HEK293 (cell line): ENCODE data around the gene NUDT8.
"Not testable (repeated sequence)": the region's sequence is repeated elsewhere in the genome, so short reads cannot be mapped to it uniquely, and the experiment has no call there.

Source experiments
- CTCF ChIA-PET: fragments of 350-600 bp; formaldehyde crosslinking; extraction: SDS; loops from one replicate; lab custom pipeline; 2021; ENCODE audit warnings: antibody characterized with exemption; lab: Yijun Ruan, JAX
- POLR2A ChIA-PET: fragments of 300-600 bp; formaldehyde crosslinking; extraction: SDS; loops from one replicate; lab custom pipeline; 2020; ENCODE audit warnings: antibody characterized with exemption, inconsistent platforms; lab: Yijun Ruan, JAX
- H3K27ac ChIP-seq: fragments of 200-500 bp; sonication (Bioruptor generic); 2 replicates; pipeline ENCODE4 v1.5.1; 2014; ENCODE audit warnings: low read depth, low read length, control low read depth, inconsistent platforms; ENCODE audit errors: extremely low read depth
- H3K36me3 ChIP-seq, 2 experiments: fragments of 200-500 bp in 1 of 2; sonication (Bioruptor generic) in 1 of 2; 1 replicate in 1 of 2; 2 replicates in 1 of 2; pipeline ENCODE4 v1.5.1; 2014 to 2017; ENCODE audit warnings: inconsistent platforms in 2 of 2, low read length in 2 of 2; ENCODE audit not compliant: control insufficient read depth in 2 of 2, insufficient read depth in 1 of 2
- H3K4me1 ChIP-seq: fragments of 200-500 bp; sonication (Bioruptor generic); 2 replicates; pipeline ENCODE4 v1.5.1; 2014; ENCODE audit warnings: mild to moderate bottlenecking, low read length, inconsistent platforms; ENCODE audit not compliant: control insufficient read depth, insufficient read depth
- H3K4me3 ChIP-seq: 2 replicates; pipeline ENCODE4 v1.5.1; 2011; ENCODE audit warnings: low read depth, mild to moderate bottlenecking, control low read depth, low read length, moderate library complexity
- H3K9me3 ChIP-seq: fragments of 200-500 bp; sonication (Bioruptor generic); 2 replicates; pipeline ENCODE4 v1.5.1; 2014; ENCODE audit warnings: low read depth, low read length, inconsistent platforms; ENCODE audit not compliant: control insufficient read depth, insufficient read depth
- MZF1 ChIP-seq: fragments of 450-650 bp; formaldehyde crosslinking; IDR thresholded peaks from 2 replicates; pipeline ENCODE4 v1.5.1; 2017; ENCODE audit warnings: missing biosample characterization, missing genetic modification characterization, borderline replicate concordance
- OSR2 ChIP-seq: fragments of 450-650 bp; formaldehyde crosslinking; IDR thresholded peaks from 2 replicates; pipeline ENCODE4 v1.5.1; 2016; ENCODE audit warnings: missing biosample characterization, missing genetic modification characterization
- ZNF121 ChIP-seq: fragments of 450-650 bp; formaldehyde crosslinking; IDR thresholded peaks from 2 replicates; pipeline ENCODE4 v1.5.1; 2016; ENCODE audit warnings: missing biosample characterization, missing genetic modification characterization
- ZNF433 ChIP-seq: fragments of 450-650 bp; formaldehyde crosslinking; IDR thresholded peaks from 2 replicates; pipeline ENCODE4 v1.5.1; 2016; ENCODE audit warnings: missing biosample characterization, missing genetic modification characterization, low read depth
- ZNF76 ChIP-seq: fragments of 450-650 bp; formaldehyde crosslinking; IDR thresholded peaks from 2 replicates; pipeline ENCODE4; 2016; ENCODE audit warnings: low read depth, missing biosample characterization, missing genetic modification characterization, borderline replicate concordance
- ZSCAN18 ChIP-seq: fragments of 450-650 bp; formaldehyde crosslinking; IDR thresholded peaks from 2 replicates; pipeline ENCODE4 v1.5.1; 2016; ENCODE audit warnings: missing biosample characterization, missing genetic modification characterization
- ZSCAN23 ChIP-seq: fragments of 450-650 bp; formaldehyde crosslinking; IDR thresholded peaks from 2 replicates; pipeline ENCODE4 v1.5.1; 2016; ENCODE audit warnings: missing biosample characterization, missing genetic modification characterization

NUDT8 gene

DNA sequence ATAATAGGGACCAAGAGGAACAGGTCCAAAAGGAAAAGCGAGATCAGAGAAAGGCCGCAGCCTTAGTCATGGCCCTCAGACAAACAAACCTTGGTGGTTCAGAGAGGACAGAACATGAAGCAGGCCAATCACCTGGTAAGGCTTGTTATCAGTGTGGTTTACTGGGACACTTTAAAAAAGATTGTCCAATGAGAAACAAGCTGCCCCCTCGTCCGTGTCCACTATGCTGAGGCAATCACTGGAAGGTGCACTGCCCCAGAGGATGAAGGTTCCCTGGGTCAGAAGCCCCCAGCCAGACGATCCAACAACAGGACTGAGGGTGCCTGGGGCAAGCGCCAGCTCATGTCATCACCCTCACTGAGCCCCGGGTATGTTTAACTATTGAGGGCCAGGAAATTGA is 6.8 kb downstream of the NUDT8 start:
- POLR2A ChIA-PET, H3K9me3 ChIP-seq, H3K4me3 ChIP-seq, H3K27ac ChIP-seq, H3K4me1 ChIP-seq, H3K36me3 ChIP-seq: not testable (repeated sequence)
- CTCF ChIA-PET, result interaction anchor here (0.6 kb wide), 1 partner anchor 221 kb away, joined by 4 read pairs; the partner anchor contains the start of gene PPP1CA

- POLR2A ChIA-PET, H3K9me3 ChIP-seq, H3K4me3 ChIP-seq, H3K4me1 ChIP-seq, H3K27ac ChIP-seq, CTCF ChIA-PET, H3K36me3 ChIP-seq: not testable (repeated sequence)
These were observed 7.8 kb downstream of the NUDT8 start for GRCh38 chr11:67621928-67622327.

DNA sequence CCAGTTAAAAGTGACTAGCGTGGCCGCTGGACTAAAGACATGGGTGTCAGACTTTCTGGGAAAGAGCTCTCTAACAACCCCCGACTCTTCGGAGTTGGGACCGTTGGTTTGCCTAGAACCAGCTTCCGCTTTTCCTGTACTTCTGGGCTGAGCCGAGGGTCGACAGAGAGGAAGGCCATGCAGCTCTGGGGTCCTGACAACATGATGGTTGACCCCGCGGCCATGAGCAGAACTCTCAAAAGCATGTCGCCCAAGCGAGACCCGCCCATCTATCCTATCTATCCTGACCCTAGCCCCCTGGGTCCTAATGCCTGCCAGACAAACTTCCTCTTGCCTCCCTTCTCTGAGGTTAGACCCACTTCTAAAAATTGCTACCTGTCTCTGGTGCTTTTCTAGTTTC is 9.1 kb downstream of the NUDT8 start:
- CTCF ChIA-PET, result interaction anchor here (2.4 kb wide), 1 partner anchor 8 kb away, joined by 10 read pairs; the partner anchor contains the start of gene NUDT8
- H3K9me3 ChIP-seq, H3K27ac ChIP-seq, H3K4me3 ChIP-seq, H3K36me3 ChIP-seq, H3K4me1 ChIP-seq, POLR2A ChIA-PET: not testable (repeated sequence)

- H3K9me3 ChIP-seq, H3K4me1 ChIP-seq, H3K36me3 ChIP-seq, POLR2A ChIA-PET, H3K4me3 ChIP-seq, H3K27ac ChIP-seq: not testable (repeated sequence)
- CTCF ChIA-PET, result interaction anchor here (0.6 to 2.4 kb wide), 4 partner anchors 9 to 863 kb away, joined by 3 to 10 read pairs (median 4); partner anchors contain the start of genes GSTP1 and NUDT8
These were observed 9.8 kb downstream of the NUDT8 start for GRCh38 chr11:67619683-67620618.

- H3K36me3 ChIP-seq, POLR2A ChIA-PET, H3K27ac ChIP-seq, H3K4me3 ChIP-seq, H3K9me3 ChIP-seq, H3K4me1 ChIP-seq: not testable (repeated sequence)
- CTCF ChIA-PET, result interaction anchor here (0.6 to 2.4 kb wide), 3 partner anchors 10 to 862 kb away, joined by 3 to 10 read pairs (median 3); partner anchors contain the start of genes GSTP1 and NUDT8
These were observed 10.7 kb downstream of the NUDT8 start for GRCh38 chr11:67618901-67619659.

GRCh38 chr11:67617243-67617953 is 12.3 kb downstream of the NUDT8 start:
- ChIA-PET POLR2A (interaction anchor here (0.6 to 1.1 kb wide), 2 partner anchors 12 to 17 kb away, joined by 3 to 5 read pairs; partner anchors contain the start of gene NUDT8), CTCF (interaction anchor here (0.6 to 5.7 kb wide), 6 partner anchors 9 to 139 kb away, joined by 3 to 53 read pairs (median 3); partner anchors contain the start of genes GSTP1 and NUDT8)
- no peaks in the 10 kb centered on the region for H3K4me1 ChIP-seq
- H3K4me3 ChIP-seq, result no peak overlapping the region
- H3K36me3 ChIP-seq, result peaks cover 0 to 12% of the 10 kb centered on the region in 2 experiments; a peak in 1 of 3 replicates
- no peak overlapping the region for H3K27ac ChIP-seq
- H3K9me3 ChIP-seq, result no peaks in the 10 kb centered on the region
- TF ChIP-seq MZF1 (tag by site-specific recombination) (no peak), OSR2 (tag by site-specific recombination) (no peak), ZNF433 (tag by site-specific recombination) (no peak), ZSCAN23 (tag by site-specific recombination) (no peak), ZNF121 (tag by site-specific recombination) (no peak), ZSCAN18 (no peak), ZNF76 (tag by site-specific recombination) (no peak)
